HG03521 (cell line): Measurements from ENCODE around the gene CDC37.
"Not testable (repeated sequence)": the region's sequence is repeated elsewhere in the genome, so short reads cannot be mapped to it uniquely, and the experiment has no call there.

Source experiments
- ATAC-seq: cut with Tn5 transposase; IDR thresholded peaks from one replicate; pipeline ENCODE4 v1.9.1; 2021; ENCODE audit warnings: mild to moderate bottlenecking, moderate library complexity; ENCODE audit not compliant: unreplicated experiment

CDC37 gene

DNA sequence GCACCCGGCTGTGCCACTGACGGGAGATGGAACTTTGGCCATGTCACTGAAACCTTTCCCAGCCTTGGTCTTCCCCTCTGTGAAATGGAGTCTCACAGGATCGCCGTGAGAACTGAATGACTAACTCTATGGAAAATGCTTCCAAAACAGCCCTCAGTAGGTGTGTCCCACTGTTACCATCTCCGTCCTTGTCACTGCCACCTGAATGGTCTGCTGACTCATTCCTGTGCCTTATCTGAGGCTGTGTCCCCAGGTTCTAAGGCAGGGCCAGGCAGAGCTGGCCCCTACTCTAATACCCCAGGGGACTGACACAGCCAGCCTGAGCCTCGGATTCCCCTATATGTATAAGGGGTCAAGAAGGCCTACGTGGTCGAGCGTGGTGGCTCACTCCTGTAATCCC, 4.5 kb downstream of the CDC37 start:
- ATAC-seq: no peak

DNA sequence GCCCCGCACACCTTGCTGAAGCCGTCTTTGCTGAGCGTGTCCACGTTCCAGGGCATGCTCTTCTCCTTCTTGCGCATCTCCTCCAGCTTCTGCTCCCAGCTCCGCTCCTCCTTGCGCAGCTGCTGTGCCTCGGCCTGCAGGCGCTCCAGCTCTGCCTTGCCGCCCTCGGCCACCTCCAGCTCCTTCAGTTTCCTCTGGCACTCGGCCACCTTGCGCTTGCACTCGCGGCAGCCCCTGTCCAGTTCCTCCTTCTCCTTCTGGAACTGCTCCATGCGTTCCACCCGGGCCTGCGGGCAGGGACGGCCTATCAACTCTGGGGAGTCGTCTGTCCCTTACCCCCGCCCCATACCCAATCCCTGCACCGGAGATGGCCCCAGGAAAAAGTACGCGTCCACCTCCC, 7.4 kb downstream of the CDC37 start:
- ATAC-seq: no peak

DNA sequence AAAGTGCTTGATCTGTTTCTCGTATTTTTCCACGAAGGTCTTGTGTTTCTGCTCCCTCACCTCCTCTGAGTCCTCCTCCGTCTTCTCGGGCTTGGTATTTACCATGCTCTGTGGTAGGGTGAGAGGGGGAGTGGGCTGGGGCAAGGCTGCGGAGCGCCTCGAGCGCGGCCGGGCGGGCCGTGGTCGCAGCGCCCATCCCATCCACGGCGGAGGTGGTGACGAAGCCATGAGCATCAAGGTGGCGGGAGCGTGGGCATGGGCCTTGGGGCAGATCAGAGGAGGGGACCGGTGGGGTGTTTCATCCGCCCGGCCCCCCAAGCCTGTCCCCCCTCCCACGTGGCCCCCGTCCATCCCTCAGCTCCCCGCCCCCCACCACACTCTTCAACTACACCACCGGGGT, 7.9 kb downstream of the CDC37 start:
- ATAC-seq: no peak

DNA sequence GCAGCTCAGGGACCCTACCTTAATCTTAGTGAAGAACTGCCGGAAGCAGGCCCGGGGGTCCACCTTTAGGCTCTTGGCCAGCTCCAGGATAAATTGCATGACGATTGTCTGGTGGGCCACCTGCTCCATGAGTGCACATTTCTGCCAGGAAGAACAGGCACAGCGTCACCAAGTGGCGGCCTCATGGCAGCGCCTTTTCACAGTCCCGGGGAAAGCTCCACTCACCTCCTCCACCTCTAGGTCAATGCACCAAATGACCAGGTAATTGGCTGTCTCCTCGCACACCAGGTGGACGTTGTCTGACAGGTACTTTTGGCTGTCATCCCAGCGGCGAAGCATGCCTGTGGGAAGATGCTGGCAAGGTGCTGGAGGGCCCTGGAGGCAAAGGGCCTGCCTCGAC, 8.3 kb downstream of the CDC37 start:
- ATAC-seq: no peak

DNA sequence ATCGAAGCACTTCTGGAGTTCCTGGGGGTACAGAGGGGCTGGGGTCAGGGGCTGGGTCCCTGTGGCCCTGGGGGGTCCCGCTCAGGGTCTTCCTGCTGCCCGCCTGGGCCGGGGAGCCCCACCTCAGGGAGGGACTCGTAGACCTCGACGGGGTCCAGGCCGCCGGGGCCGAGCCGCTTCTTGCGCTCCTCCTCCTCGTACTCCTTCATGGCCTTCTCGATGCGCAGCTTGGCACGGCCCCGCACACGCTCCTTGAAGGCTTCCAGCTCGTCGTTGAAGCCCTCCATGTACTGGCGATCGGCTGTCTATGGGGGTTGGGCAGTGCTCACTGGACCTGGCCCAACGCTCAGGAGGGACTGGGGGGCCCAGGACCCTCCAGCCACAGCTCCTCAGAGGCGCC, 10.2 kb downstream of the CDC37 start:
- ATAC-seq: no peak

DNA sequence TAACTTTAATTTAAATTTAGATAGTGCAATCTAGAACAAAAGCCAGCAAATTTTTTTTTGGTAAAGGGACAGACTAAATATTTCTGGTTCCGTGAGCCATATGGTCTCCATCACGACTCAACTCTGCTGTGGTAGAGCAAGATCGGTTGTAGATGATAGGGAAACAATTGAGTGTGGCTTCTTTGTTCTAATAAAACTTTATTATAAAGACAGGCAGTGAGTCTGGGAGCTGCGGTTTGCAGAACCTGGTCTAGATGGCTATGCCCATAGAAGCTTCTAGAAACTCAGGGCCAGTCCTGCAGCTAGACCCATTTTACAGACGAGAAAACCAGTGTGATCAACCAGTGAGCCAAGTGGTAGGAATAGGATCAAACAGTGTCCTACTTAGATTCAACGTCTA, 11.2 kb downstream of the CDC37 start:
- no peak for ATAC-seq

DNA sequence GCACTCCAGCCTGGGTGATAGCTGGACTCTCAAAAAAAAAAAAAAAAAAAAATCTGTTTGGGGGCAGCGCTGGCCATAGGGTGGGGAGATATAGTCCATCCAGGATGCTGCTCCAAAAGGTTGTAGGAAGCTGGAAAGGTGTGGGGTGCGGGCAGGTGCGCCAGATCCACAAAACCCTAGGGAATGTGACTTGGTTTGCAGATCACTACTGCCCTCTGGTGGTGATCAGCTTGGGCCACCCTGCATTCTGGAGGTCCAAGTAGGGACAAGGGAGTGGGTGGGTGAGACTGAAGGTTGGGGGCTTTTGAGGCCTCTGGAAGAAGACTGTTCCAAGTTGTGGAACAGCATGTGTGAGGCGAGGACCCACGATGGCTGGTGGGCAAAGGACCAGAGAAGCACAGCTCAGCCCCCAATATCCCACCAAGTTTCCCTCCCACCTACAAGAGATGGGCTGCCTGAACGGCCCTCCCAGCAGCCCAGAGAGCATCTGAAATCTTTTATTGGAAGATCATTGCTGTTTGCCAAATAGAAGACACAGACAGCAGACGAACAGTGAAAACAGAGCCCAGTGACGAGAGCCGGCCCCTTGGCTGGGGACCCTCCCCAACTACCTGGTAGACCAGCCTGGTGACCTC, 12.6 kb downstream of the CDC37 start:
- ATAC-seq: no peak

DNA sequence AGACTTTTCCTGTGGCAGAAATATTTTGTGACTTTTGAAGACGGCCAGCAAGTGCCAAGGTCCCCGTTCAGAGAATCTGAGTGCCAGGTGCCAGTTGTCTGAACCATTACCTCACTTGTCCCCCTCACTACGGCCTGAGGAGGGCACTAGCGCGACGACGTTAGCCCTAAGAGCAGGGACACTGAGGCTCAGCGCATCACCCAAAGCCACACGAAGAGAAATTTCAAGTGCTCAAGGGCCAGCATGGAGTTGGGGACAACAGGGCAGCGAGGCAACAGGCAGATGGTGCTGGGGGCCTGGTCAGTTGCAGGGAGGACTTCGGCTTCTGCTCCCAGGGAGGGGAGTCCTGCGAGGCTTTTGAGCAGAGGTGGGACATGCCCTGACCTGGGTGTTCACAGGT, 13.5 kb downstream of the CDC37 start:
- no peak for ATAC-seq

DNA sequence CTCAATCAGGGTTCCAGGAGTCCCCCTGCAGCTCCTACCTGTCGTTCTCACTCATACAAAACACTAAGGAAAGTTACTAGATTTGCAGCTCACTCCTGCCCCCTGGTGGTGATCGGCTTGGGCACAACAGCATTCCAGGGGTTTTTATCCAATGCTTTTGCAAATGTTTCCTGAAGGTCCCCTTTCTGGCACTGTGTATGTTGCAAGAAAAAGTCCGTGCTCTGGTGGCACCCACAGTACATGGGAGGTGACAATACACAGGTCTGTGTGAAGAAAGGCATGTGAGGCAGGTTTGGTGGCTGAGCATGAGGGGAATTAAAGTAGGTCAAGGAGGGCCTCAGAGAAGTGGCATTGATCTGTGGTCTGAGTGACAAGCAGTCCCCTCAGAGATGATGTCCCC, 14.4 kb downstream of the CDC37 start:
- no peak for ATAC-seq

DNA sequence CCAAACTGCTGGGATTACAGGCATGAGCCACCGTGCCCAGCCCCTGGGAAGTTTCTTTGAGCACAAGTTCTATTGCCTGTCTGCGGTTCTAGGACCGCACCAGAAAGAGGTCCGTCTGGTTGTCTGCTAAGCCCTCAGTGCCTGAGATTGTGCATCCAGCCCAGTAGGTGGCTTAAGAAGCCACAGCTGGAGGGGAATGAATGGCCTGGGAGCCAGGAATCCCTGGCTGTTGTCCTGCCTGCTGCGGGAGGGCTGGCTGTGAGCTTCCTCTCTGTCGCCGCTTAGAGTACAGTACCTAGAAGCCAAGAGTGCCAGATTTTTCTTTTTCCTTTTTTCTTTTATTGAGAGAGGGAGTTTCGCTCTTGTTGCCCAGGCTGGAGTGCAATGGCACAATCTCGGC, 18.8 kb downstream of the CDC37 start:
- no peak for ATAC-seq

DNA sequence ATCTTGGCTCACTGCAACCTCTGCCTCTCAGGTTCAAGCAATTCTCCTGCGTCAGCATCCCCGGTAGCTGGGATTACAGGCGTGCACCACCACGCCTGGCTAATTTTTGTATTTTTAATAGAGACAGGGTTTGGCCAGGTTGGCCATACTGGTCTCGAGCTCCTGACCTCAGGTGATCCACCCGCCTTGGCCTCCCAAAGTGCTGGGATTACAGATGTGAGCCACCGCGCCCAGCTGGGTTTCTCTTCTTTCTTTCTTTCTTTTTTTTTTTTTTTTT, 20.2 kb downstream of the CDC37 start:
- not testable (repeated sequence) for ATAC-seq

DNA sequence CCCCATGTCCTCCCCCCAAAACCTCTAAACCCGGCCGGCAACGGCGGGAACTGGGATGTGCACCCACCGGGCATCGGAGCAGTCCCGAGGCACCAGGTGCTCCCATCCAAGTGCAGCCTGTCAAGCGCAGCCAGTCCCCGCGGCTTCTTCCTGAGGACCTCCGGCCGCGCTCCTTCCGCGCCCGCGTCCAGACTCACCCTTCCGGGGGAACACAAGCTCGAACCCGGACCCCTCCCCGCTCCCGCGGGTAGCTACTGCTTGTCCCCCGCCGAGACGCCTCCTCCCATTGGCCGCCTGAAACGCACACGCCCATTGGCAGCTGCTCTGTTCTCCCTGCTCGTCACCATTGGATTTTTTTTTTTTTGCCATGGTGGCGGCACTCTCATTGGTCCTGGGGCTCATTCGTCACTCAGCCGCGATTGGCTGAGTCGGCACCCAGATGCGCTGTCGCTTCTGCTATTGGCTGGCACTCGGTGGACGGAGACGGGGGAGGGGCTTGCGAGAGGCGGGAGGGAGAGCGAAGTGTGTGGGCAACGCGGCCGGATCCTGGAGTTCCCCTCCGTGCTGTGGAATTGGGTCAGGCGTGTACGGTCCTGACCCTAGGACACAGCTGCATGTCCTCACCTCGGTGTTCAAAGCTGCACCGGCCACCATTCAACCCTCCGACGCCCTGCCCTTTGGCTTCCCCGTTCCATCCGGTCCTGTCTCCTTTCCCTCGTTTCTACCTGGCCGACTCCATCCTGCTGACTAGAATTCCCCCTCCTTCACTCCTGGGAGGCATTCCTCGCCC, 22.8 kb downstream of the CDC37 start, which contains the start of gene TYK2:
Gene TYK2 (minus strand): TSS at position 260 of the 790 bp plus-strand sequence. CDS start 2,166 bp downstream, outside the sequence.
- ATAC-seq: peak; percentile 94

DNA sequence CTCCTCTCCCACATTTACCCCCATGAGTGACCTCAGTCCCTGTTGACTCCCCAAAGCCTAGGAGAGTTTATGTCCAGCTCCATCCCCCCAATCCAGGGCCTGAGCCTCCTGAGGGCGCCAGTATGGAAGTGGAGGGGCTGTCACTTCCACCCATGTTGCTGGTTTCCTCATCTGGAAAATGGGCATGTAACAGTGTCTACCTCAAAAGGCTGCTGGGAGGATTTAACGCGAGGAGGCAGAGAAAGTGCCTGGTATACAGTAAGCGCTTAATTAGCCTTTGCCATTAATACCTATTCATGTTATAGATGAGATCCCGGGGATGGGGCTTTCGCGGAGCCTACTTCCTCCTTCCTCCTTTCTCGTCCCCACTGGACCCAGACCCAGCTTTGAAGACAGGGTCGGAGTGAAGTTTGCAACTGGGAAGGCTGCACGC, 23.4 kb downstream of the CDC37 start:
- no peak for ATAC-seq

DNA sequence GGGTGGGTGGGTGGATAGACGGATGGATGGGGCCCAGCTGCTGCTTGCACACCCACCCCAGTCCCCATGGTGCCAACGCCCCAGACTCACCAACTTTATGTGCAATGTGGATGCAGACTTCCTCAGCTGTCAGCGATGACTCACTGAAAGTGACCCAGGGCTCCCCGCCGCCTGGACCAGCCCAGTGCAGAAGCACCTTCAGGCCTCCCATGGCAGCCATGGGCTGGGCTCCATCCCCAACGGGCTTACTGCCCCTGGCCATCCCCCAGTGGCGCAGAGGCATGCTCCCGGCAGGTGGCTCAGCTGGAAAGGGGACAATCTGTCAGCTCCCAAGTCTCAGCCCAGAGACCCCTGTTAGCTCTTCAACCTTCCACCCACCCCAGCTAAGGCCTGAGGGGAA, 25.2 kb downstream of the CDC37 start:
- ATAC-seq: no peak

DNA sequence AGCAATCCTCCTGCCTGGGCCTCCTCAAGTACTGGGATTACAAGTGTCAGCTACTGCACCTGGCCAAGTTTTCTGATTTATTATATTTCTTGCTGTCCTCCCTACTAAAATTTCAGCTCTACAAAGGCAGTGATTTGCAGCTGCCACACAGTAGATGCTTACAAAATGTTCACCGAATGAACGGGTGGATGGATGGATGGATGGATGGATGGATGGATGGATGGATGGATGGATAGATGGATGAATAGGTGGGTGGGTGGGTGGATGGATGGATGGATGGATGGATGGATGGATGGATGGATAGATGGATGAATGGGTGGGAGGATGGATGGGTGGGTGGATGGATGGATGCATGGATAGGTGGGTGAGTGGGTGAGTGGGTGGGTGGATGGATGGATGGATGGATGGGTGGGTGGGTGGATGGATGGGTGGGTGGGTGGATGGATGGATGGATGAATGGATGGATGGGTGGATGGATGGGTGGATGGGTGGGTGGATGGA, 26.2 kb downstream of the CDC37 start:
- ATAC-seq: not testable (repeated sequence)

DNA sequence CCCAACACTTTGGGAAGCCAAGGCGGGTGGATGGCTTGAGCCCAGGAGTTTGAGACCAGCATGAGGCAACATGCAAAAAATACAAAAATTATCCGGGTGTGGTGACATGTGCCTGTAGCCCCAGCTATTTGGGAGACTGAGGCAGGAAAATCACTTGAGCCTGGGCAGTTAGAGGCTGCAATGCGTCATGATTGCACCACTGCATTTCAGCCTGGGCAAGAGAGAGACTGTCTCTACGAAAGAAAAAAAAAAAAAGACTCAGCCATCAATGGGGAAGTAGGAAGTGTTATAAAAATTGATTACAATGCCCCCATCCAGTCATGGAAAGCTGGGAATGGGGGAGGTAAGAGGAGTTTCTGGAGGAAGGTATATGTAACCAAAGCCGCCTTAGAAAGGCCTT, 28.4 kb downstream of the CDC37 start:
- no peak for ATAC-seq

DNA sequence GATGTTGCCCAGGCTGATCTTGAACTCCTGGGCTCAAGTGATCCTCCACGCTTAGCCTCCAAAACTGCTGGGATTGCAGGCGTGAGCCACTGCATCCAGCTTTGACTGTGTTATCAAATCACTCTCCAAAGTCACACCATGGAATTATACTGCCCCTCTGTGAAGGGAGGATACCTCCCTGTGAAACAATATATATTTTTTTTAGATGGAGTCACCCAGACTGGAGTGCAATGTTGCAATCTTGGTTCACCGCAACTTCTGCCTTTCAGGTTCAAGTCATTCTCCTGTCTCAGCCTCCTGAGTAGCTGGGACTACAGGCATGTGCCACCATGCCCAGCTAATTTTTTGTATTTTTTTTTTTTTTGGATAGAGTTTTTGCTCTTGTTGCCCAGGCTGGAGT, 30.7 kb downstream of the CDC37 start:
- ATAC-seq: no peak

DNA sequence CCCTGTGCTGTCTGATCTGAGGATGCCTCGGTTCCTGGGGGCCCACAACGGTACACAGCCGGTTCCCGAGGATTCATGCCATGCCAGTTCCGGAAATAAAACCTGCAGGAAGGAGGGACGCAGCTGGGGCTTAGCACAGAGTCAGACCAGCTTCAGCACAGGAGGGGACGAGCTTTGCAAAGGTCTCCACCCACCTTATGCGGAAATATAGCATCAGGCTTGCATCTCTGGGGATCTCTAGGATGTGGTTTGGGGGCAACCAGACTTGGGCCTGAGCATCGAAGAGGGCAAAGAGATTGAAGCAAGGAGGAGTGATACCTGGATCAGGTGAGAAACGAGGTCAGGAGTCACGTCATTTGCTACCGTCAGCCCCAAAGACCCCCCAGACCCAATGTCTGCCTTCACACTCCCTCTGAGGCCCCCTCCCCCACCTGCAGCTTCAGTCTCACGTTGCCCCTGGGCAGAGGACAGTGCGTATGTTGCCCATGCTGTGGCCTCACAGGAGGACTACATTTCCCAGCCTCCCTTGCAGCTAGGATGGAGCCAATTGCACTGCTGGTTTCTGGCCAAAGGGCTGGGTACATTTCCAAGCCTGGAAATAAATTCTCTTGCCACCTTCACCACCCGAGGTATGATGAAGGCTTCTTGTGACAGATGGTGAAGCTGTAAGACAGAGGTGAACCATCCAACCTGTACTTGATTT, 35.1 kb downstream of the CDC37 start:
- ATAC-seq: no peak

DNA sequence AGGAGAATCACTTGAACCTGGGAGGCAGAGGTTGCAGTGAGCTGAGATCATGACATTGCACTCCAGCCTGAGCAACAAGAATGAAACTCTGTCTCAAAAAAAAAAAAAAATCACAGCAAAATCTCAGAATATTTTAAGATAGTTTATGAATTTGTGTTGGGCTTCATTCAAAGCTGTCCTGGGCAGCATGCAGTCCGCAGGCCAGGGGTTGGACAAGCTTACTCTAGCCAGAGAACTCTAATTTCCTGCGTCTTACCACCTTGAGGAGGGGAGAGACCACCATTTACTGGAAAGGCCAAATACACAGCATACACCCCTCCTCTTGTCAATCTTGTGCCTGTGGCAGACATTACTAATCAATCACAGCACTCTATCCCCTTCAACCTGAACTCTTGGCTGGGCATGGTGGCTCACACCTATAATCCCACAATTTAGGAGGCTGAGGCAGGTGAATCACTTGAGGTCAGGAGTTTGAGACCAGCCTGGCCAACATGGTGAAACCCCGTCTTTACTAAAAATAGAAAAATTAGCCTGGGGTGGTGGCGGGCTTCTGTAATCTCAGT, 36.3 kb downstream of the CDC37 start:
- ATAC-seq: not testable (repeated sequence)

DNA sequence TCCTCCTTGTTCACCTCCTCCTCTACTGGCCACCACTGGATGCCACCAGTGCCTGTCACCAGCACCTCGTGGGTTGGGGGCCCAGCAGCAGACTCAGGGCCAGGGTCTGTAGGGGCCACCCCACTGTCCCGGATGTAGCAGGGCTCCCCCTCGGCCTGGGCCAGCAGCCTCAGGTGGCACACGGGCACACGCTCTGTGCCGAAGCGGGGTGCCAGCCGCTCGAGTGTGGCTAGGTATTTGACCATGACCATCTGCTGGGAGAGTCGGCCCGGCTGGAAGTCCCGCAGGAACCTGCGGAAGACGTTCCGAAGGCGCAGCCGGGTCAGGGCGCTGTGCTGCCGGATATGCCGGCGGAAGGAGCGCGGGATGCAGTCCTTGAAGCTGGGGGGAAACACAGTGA, 37.8 kb downstream of the CDC37 start:
- no peak for ATAC-seq

DNA sequence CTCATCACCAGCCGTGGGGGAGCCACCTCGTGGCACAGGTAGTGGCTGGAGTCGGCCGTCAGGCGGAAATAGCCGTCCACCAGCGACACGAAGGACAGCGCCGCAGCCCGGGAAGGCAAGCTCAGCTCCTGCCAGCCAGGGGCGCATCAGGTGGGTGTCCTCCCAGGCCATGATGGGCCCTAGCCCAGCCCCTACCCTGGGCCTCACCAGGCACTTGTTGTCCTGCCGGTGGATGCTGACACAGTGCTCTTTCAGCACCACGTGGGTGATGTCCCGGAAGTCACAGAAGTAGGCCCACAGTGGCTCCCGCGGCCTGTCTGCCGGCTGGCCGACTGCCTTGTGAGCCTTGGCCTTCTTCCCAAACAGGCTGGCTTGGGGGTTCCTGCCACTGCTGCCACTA, 38.7 kb downstream of the CDC37 start:
- no peak for ATAC-seq
